Lower leg skin (tissue), 3 donors: ENCODE measurements around the gene JMJD6.

ENCODE experiments used
- CTCF ChIP-seq, 3 donors: fragments of 450-650 bp; IDR thresholded peaks; one replicate each; pipeline ENCODE4 v1.5.1; 2016; ENCODE audit warnings: antibody characterized with exemption in 3 of 3, mild to moderate bottlenecking in 3 of 3, moderate library complexity in 2 of 3
- POLR2A ChIP-seq, 2 donors: fragments of 450-650 bp; IDR thresholded peaks; one replicate each; pipeline ENCODE4 v1.6.1; 2016 to 2017; ENCODE audit warnings: antibody characterized with exemption in 2 of 2, mild to moderate bottlenecking in 1 of 2, moderate library complexity in 1 of 2

GRCh38 chr17:76775021-76775600 is 48.7 kb upstream of the JMJD6 start:
- TF ChIP-seq POLR2A (IDR thresholded peaks at IDR 0.05) (no peak), CTCF (IDR thresholded peaks at IDR 0.05) (no peak)
